ENCODE results near the gene ABCC4. TPM values are rescaled to one million over a fixed set of nuclear protein-coding genes. Genes with fewer than 3 reads are reported as not detected.

Gene ABCC4
- total and polyA plus RNA-seq, 4 experiments from 2014 or later, result 4.8 to 10.0 (median 6.9) TPM

DNA sequence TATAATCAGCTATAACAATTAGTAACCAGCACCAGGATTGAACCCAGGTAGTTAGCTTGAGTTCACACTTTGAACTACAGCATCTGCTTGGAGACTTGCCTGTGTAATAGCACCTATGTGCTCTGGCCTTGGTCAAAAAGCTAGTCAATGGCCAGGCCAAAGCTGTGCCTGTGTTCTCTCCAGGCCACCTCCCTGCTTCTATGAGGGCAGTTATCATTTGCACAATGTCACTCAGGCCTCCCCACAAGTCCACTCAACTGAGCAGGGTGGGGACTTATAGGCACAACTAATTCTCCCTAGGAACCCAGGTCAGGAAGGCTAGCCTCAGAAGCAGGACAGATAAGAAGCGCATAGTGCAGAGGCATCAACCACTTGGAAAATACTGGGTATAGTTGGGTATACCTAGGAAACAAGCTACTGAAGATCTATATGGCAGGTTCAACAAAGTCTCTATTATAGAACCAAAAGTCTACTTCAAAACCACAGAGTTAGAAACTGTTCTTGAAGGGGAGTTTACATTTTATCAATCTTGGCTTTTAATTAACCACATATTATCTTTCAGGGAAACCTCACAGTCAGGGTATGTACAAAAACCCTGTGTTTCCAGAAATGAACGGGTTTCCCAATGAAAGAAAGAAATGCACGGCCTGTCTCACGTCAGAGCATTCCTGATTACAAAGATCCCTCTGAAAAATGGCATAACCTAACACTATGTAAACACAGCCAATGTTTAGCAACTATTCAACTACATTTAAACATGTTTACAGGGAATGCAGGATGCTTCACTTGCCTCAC, 140.9 kb downstream of the ABCC4 start:
- ChIA-PET POLR2A (ENCODE audit: partially characterized antibody) (no interaction called here), CTCF (ENCODE audit: partially characterized antibody) (interaction anchor here (1.0 kb wide), 1 partner anchor 30 kb away, joined by 3 read pairs; no protein-coding TSS in a partner anchor)
- Mint-ChIP-seq H3K27ac (no peak overlapping the region), H3K27me3 (no peaks in the 10 kb centered on the region), H3K4me1 (peaks cover 0 to 1% (median 0%) of the 10 kb centered on the region in 4 donors), H3K9me3 (no peaks in the 10 kb centered on the region), H3K4me3 (no peak overlapping the region), H3K36me3 (peaks cover 34 to 51% of the 10 kb centered on the region in 2 donors)
- no peak for DNase-seq
- intact Hi-C loops (cut with micrococcal nuclease), result no loop called here
- Histone ChIP-seq H3K27ac (ENCODE audit: low read depth, low read length) (no peak overlapping the region), H3K4me3 (ENCODE audit: low read length in 2 of 2) (no peak overlapping the region), H3K4me1 (ENCODE audit: insufficient read depth, low read length) (no peaks in the 10 kb centered on the region), H3K9me3 (ENCODE audit: control insufficient read depth in 1 of 2, low read length in 2 of 2) (no peaks in the 10 kb centered on the region), H3K36me3 (ENCODE audit: insufficient read depth, low read length) (peaks cover 14% of the 10 kb centered on the region), H3K27me3 (ENCODE audit: insufficient read depth, low read length) (no peaks in the 10 kb centered on the region)

DNA sequence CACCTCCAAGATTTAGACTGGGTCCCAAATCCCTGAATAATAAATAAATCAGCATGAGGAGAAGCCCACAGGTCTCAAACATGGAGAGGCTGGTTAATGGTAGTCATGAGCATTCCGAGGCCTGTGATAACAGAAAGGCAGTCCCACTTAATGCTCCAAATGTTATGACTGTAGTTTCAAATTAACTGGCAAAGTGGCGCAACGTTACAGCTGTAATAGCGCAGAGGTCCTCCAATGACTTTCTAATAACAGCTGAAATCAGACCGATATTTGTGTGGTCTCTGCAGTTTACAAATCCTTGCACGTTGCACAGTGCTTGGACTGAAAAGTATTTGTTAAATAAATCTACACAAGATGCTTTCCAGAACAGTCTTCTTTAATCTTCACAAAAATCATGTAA, 141.8 kb downstream of the ABCC4 start:
- Mint-ChIP-seq H3K4me1 (peaks cover 0 to 1% (median 0%) of the 10 kb centered on the region in 4 donors), H3K36me3 (peaks cover 32 to 48% of the 10 kb centered on the region in 2 donors), H3K4me3 (no peak overlapping the region), H3K27ac (no peak overlapping the region), H3K27me3 (no peaks in the 10 kb centered on the region), H3K9me3 (no peaks in the 10 kb centered on the region)
- H3K9me3 ChIP-seq (ENCODE audit: control insufficient read depth in 1 of 2, low read length in 2 of 2), result no peaks in the 10 kb centered on the region
- CTCF ChIA-PET (ENCODE audit: partially characterized antibody), result no interaction called here
- no peak overlapping the region for H3K27ac ChIP-seq (ENCODE audit: low read depth, low read length)
- no peaks in the 10 kb centered on the region for H3K4me1 ChIP-seq (ENCODE audit: insufficient read depth, low read length)
- H3K36me3 ChIP-seq (ENCODE audit: insufficient read depth, low read length), result peaks cover 14% of the 10 kb centered on the region
- intact Hi-C loops (cut with micrococcal nuclease), result no loop called here
- H3K27me3 ChIP-seq (ENCODE audit: insufficient read depth, low read length), result no peaks in the 10 kb centered on the region
- POLR2A ChIA-PET (ENCODE audit: partially characterized antibody), result no interaction called here
- no peak overlapping the region for H3K4me3 ChIP-seq (ENCODE audit: low read length in 2 of 2)
- no peak for DNase-seq

- Mint-ChIP-seq H3K4me3 (no peak overlapping the region), H3K9me3 (no peaks in the 10 kb centered on the region), H3K27ac (no peak overlapping the region), H3K27me3 (no peaks in the 10 kb centered on the region), H3K4me1 (peaks cover 0 to 4% (median 1%) of the 10 kb centered on the region in 4 donors), H3K36me3 (peaks cover 16 to 32% of the 10 kb centered on the region in 2 donors)
- CTCF ChIA-PET (ENCODE audit: partially characterized antibody), result interaction anchor here (1.3 to 2.6 kb wide), 3 partner anchors 15 to 482 kb away, joined by 3 to 11 read pairs (median 4); no protein-coding TSS in a partner anchor
- POLR2A ChIA-PET (ENCODE audit: partially characterized antibody), result no interaction called here
- Histone ChIP-seq H3K4me1 (ENCODE audit: insufficient read depth, low read length) (no peaks in the 10 kb centered on the region), H3K27me3 (ENCODE audit: insufficient read depth, low read length) (no peaks in the 10 kb centered on the region), H3K27ac (ENCODE audit: low read depth, low read length) (no peak overlapping the region), H3K4me3 (ENCODE audit: low read length in 2 of 2) (no peak overlapping the region), H3K9me3 (ENCODE audit: control insufficient read depth in 1 of 2, low read length in 2 of 2) (no peaks in the 10 kb centered on the region), H3K36me3 (ENCODE audit: insufficient read depth, low read length) (peaks cover 14% of the 10 kb centered on the region)
- DNase-seq, result no peak
- intact Hi-C loops (cut with micrococcal nuclease), result no loop called here
Measured at GRCh38 chr13:95156208-95156607, 145.0 kb downstream of the ABCC4 start.

GRCh38 chr13:95155504-95155903, 145.7 kb downstream of the ABCC4 start:
- Histone ChIP-seq H3K4me1 (ENCODE audit: insufficient read depth, low read length) (no peaks in the 10 kb centered on the region), H3K27ac (ENCODE audit: low read depth, low read length) (no peak overlapping the region), H3K36me3 (ENCODE audit: insufficient read depth, low read length) (peaks cover 7% of the 10 kb centered on the region), H3K9me3 (ENCODE audit: control insufficient read depth in 1 of 2, low read length in 2 of 2) (no peaks in the 10 kb centered on the region), H3K27me3 (ENCODE audit: insufficient read depth, low read length) (no peaks in the 10 kb centered on the region), H3K4me3 (ENCODE audit: low read length in 2 of 2) (no peak overlapping the region)
- no peak overlapping the region for H3K27ac Mint-ChIP-seq
- ChIA-PET CTCF (ENCODE audit: partially characterized antibody) (interaction anchor here (0.7 to 2.6 kb wide), 5 partner anchors 10 to 481 kb away, joined by 3 to 11 read pairs (median 3); no protein-coding TSS in a partner anchor), POLR2A (ENCODE audit: partially characterized antibody) (no interaction called here)
- no peaks in the 10 kb centered on the region for H3K9me3 Mint-ChIP-seq
- H3K4me1 Mint-ChIP-seq, result peaks cover 0 to 4% (median 1%) of the 10 kb centered on the region in 4 donors
- H3K4me3 Mint-ChIP-seq, result no peak overlapping the region
- intact Hi-C loops (cut with micrococcal nuclease), result no loop called here
- H3K36me3 Mint-ChIP-seq, result peaks cover 13 to 28% of the 10 kb centered on the region in 2 donors
- no peaks in the 10 kb centered on the region for H3K27me3 Mint-ChIP-seq
- no peak for DNase-seq

GRCh38 chr13:95155093-95155492, 146.2 kb downstream of the ABCC4 start:
- Mint-ChIP-seq H3K4me3 (no peak overlapping the region), H3K27me3 (no peaks in the 10 kb centered on the region), H3K4me1 (peaks cover 0 to 4% (median 1%) of the 10 kb centered on the region in 4 donors), H3K36me3 (peaks cover 10 to 24% of the 10 kb centered on the region in 2 donors), H3K27ac (no peak overlapping the region), H3K9me3 (no peaks in the 10 kb centered on the region)
- H3K4me3 ChIP-seq (ENCODE audit: low read length in 2 of 2), result no peak overlapping the region
- no peaks in the 10 kb centered on the region for H3K27me3 ChIP-seq (ENCODE audit: insufficient read depth, low read length)
- no peak overlapping the region for H3K27ac ChIP-seq (ENCODE audit: low read depth, low read length)
- H3K9me3 ChIP-seq (ENCODE audit: control insufficient read depth in 1 of 2, low read length in 2 of 2), result no peaks in the 10 kb centered on the region
- no peak for DNase-seq
- intact Hi-C loops (cut with micrococcal nuclease), result no loop called here
- peaks cover 6% of the 10 kb centered on the region for H3K36me3 ChIP-seq (ENCODE audit: insufficient read depth, low read length)
- CTCF ChIA-PET (ENCODE audit: partially characterized antibody), result interaction anchor here (0.7 to 2.6 kb wide), 6 partner anchors 10 to 481 kb away, joined by 3 to 11 read pairs (median 3); no protein-coding TSS in a partner anchor
- no peaks in the 10 kb centered on the region for H3K4me1 ChIP-seq (ENCODE audit: insufficient read depth, low read length)
- POLR2A ChIA-PET (ENCODE audit: partially characterized antibody), result interaction anchor here (0.9 kb wide), 1 partner anchor 21 kb away, joined by 3 read pairs; no protein-coding TSS in a partner anchor

- H3K4me3 ChIP-seq (ENCODE audit: low read length in 2 of 2), result no peak overlapping the region
- no peak for DNase-seq
- POLR2A ChIA-PET (ENCODE audit: partially characterized antibody), result interaction anchor here (0.9 kb wide), 1 partner anchor 22 kb away, joined by 3 read pairs; no protein-coding TSS in a partner anchor
- CTCF ChIA-PET (ENCODE audit: partially characterized antibody), result interaction anchor here (0.7 to 2.6 kb wide), 4 partner anchors 11 to 480 kb away, joined by 3 to 11 read pairs (median 4); no protein-coding TSS in a partner anchor
- H3K4me3 Mint-ChIP-seq, result no peak overlapping the region
- peaks cover 5 to 20% of the 10 kb centered on the region in 2 donors for H3K36me3 Mint-ChIP-seq
- no peaks in the 10 kb centered on the region for H3K27me3 Mint-ChIP-seq
- H3K9me3 ChIP-seq (ENCODE audit: control insufficient read depth in 1 of 2, low read length in 2 of 2), result no peaks in the 10 kb centered on the region
- intact Hi-C loops (cut with micrococcal nuclease), result no loop called here
- no peaks in the 10 kb centered on the region for H3K4me1 ChIP-seq (ENCODE audit: insufficient read depth, low read length)
- H3K27ac Mint-ChIP-seq, result no peak overlapping the region
- H3K36me3 ChIP-seq (ENCODE audit: insufficient read depth, low read length), result no peaks in the 10 kb centered on the region
- H3K4me1 Mint-ChIP-seq, result peaks cover 0 to 4% (median 1%) of the 10 kb centered on the region in 4 donors
- no peak overlapping the region for H3K27ac ChIP-seq (ENCODE audit: low read depth, low read length)
- no peaks in the 10 kb centered on the region for H3K9me3 Mint-ChIP-seq
- H3K27me3 ChIP-seq (ENCODE audit: insufficient read depth, low read length), result no peaks in the 10 kb centered on the region
Measured at GRCh38 chr13:95154413-95154886, 146.8 kb downstream of the ABCC4 start.

Data from CD4-positive, alpha-beta memory T cell (primary cell).